Sigmoid colon (tissue), 4 donors: Measurements from ENCODE around the gene IGLL1.

Experiments used
- CTCF ChIP-seq, 4 experiments: fragments of 450-650 bp in 3 of 4; fragments of 200-600 bp in 1 of 4; IDR thresholded peaks; one replicate each; pipeline ENCODE4 v1.5.1; 2016 to 2019; ENCODE audit warnings: antibody characterized with exemption in 4 of 4, mild to moderate bottlenecking in 3 of 4, moderate library complexity in 2 of 4
- EP300 ChIP-seq, 4 donors: sonication (generic); formaldehyde crosslinking; IDR thresholded peaks; one replicate each; pipeline ENCODE4 v1.6.1; 2017; ENCODE audit warnings: antibody characterized with exemption in 4 of 4
- POLR2A ChIP-seq, 2 donors: fragments of 450-650 bp; IDR thresholded peaks; one replicate each; pipeline ENCODE4 v1.6.1; 2016; ENCODE audit warnings: antibody characterized with exemption in 2 of 2, mild to moderate bottlenecking in 2 of 2, moderate library complexity in 2 of 2
- POLR2AphosphoS5 ChIP-seq, 4 donors: sonication (generic); formaldehyde crosslinking; IDR thresholded peaks; one replicate each; pipeline ENCODE4 v1.6.1; 2017; ENCODE audit warnings: antibody characterized with exemption in 4 of 4

GRCh38 chr22:23566705-23567475, 13.2 kb downstream of the IGLL1 start:
- no peak for TF ChIP-seq CTCF (IDR thresholded peaks at IDR 0.05)
- TF ChIP-seq POLR2A (IDR thresholded peaks at IDR 0.05) = no peak
- TF ChIP-seq POLR2AphosphoS5 (IDR thresholded peaks at IDR 0.05) = no peak
- TF ChIP-seq EP300 (IDR thresholded peaks at IDR 0.05) = no peak
